NB4 (cell line): ENCODE data around the gene TMPRSS6.
A peak's percentile ranks its signal among the peaks of the same experiment; 100 is the strongest.

ENCODE experiments used
- DNase-seq: peaks from one replicate; pipeline ENCODE4 v3.0.0; 2010; ENCODE audit warnings: low read depth
- H3K4me3 ChIP-seq: one replicate; pipeline ENCODE4 v1.5.1; 2011; ENCODE audit warnings: mild to moderate bottlenecking, low read depth, low read length, moderate library complexity
- CTCF ChIP-seq: IDR thresholded peaks from one replicate; pipeline ENCODE4 v1.5.1; 2012; ENCODE audit warnings: low read depth, low read length
- MAX ChIP-seq: IDR thresholded peaks from 2 replicates; pipeline ENCODE4 v1.6.1; 2011; ENCODE audit warnings: low read depth, low read length
- MYC ChIP-seq: IDR thresholded peaks from 2 replicates; pipeline ENCODE4 v1.6.1; 2011; ENCODE audit warnings: low read depth, low read length
- POLR2A ChIP-seq: IDR thresholded peaks from 2 replicates; pipeline ENCODE4 v1.6.1; 2011; ENCODE audit warnings: mild to moderate bottlenecking; ENCODE audit not compliant: insufficient read length; ENCODE audit errors: extremely low read depth

Gene TMPRSS6

GRCh38 chr22:37129866-37130441, 20.4 kb upstream of the TMPRSS6 start:
- DNase-seq = no peak
- TF ChIP-seq CTCF = no peak
- TF ChIP-seq MAX = no peak
- no peak for TF ChIP-seq POLR2A
- TF ChIP-seq MYC = no peak
- no peak overlapping the region for H3K4me3 ChIP-seq

- TF ChIP-seq POLR2A (no peak), MYC (no peak), CTCF (no peak), MAX (no peak)
- H3K4me3 ChIP-seq = no peak overlapping the region
- DNase-seq = no peak
Measured at GRCh38 chr22:37128555-37129281, 19.2 kb upstream of the TMPRSS6 start.

GRCh38 chr22:37127350-37127878, 17.9 kb upstream of the TMPRSS6 start:
- TF ChIP-seq MAX (no peak), MYC (no peak), POLR2A (no peak), CTCF (no peak)
- DNase-seq = no peak
- H3K4me3 ChIP-seq = no peak overlapping the region

- peak; percentile 33 for TF ChIP-seq CTCF
- TF ChIP-seq MYC = no peak
- no peak overlapping the region for H3K4me3 ChIP-seq
- DNase-seq = peak; percentile 25
Measured at GRCh38 chr22:37126882-37127281, 17.4 kb upstream of the TMPRSS6 start.

- no peak for DNase-seq
- TF ChIP-seq CTCF (no peak), POLR2A (no peak)
Measured at GRCh38 chr22:37126383-37126782, 16.9 kb upstream of the TMPRSS6 start.

GRCh38 chr22:37123649-37124048, 14.1 kb upstream of the TMPRSS6 start:
- no peak overlapping the region for H3K4me3 ChIP-seq
- DNase-seq = no peak
- no peak for TF ChIP-seq CTCF
- no peak for TF ChIP-seq MYC
- TF ChIP-seq MAX = no peak
- no peak for TF ChIP-seq POLR2A

More at GRCh38 chr22:37126383-37126782, 16.9 kb upstream of the TMPRSS6 start:
- H3K4me3 ChIP-seq = no peak overlapping the region
